NK-92 treated with Interleukin-12 subunit alpha and Interleukin-12 subunit beta, amount 100 ng/mL, for 24 hours (cell line): ENCODE data around the gene SPI1.

Experiments used
- DNase-seq: peaks from one replicate; lab custom pipeline; 2025; lab: John Stamatoyannopoulos, UW

The SPI1 gene

GRCh38 chr11:47406896-47407745 is 28.8 kb upstream of the SPI1 start:
- no peak for DNase-seq

DNA sequence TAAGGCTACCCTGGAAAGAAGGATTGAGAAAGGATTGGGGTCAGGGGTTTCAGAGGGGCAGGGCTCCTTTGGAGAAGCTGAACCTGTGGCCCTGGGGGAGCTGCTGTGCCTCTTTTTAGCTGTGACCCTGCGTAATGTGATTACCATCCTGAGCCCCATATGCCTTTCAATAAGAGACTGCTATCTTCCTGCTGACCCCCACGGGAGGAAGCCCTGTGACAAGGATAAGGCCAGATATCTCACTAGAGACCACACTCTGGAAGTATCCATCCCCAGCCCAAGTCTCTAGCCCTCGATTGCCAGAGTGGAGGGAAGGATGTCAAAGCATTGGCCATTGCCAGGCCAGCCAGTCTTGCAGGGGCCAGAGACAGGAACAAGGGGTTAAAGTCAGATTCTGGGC is 25.2 kb upstream of the SPI1 start:
- no peak for DNase-seq

GRCh38 chr11:47403135-47403534 is 24.8 kb upstream of the SPI1 start:
- no peak for DNase-seq

DNA sequence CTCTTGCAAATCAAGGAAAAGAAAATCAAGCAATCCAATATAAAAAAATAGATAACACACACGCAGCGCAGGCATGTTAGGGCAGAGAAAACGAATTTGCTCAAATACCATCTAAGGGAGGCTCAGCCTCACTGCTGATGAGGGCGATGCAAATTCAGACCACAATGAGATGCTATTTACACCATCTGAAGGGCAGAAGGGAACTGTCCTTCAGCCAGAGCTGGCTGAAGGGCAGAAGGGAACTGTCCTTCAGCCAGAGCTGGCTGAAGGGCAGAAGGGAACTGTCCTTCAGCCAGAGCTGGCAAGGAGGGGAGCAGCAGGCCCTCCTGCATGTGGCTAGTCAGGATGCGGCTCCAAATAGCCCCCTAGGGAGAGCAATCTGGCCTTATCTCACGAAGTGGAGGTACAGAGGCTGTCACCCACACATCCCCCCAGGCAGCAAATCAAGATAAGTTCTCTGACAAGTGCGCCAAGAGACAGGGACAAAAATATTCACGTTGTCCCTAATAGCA is 22.5 kb upstream of the SPI1 start:
- no peak for DNase-seq

DNA sequence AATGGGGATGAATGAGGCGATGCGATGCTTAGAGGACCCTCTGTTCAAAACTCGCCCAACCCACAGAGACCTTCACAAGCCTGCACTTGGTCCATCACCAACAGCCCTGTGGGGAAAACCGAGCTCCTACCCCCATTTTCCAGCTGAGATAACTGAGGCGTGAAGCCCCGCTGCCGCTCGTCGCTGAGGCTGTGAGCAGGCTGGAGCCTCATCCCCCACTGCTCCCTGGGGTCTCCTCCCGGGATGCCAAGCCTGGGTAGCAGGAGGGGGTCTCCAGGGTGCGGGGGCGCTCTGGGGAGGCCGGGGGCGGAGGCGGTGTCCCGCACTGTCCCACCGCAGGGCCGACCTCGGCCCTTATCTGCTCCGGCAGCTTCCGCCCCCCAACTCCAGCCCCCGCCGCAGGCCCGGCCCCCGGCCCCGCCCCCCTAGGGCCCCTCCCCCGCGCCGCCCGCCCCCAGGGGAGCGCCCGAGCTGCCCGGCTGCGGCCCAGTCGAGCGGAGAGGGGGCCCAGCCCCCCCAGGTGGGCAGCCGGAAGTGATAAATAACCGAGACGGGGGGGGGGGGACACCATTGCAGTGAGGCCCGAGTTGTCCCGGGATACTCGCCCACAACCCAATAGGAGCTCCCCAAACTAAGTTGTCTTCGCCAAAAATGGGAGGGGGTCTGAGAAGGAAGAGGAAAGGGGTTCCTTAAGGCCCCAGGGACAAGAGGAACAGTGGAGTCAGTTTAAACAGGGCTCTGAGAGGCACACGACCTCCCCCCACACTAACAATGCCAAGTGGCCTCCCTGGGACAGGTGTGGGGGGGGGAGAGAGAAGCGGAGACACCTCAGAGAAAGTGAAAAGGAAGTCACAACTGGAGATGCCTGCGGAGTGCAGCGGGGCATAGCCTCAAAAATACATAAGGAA is 21.8 kb upstream of the SPI1 start:
- no peak for DNase-seq

- DNase-seq: no peak
Observed at GRCh38 chr11:47398551-47398950, 20.2 kb upstream of the SPI1 start.

- DNase-seq: no peak
Observed at GRCh38 chr11:47398011-47398410, 19.7 kb upstream of the SPI1 start.

- DNase-seq: no peak
Observed at GRCh38 chr11:47396049-47396320, 17.6 kb upstream of the SPI1 start.

- DNase-seq: no peak
Observed at GRCh38 chr11:47395223-47396048, 17.1 kb upstream of the SPI1 start.

- peak; percentile 63 for DNase-seq
Observed at GRCh38 chr11:47394322-47395222, 16.2 kb upstream of the SPI1 start.

GRCh38 chr11:47394050-47394321 is 15.6 kb upstream of the SPI1 start:
- DNase-seq: no peak

DNA sequence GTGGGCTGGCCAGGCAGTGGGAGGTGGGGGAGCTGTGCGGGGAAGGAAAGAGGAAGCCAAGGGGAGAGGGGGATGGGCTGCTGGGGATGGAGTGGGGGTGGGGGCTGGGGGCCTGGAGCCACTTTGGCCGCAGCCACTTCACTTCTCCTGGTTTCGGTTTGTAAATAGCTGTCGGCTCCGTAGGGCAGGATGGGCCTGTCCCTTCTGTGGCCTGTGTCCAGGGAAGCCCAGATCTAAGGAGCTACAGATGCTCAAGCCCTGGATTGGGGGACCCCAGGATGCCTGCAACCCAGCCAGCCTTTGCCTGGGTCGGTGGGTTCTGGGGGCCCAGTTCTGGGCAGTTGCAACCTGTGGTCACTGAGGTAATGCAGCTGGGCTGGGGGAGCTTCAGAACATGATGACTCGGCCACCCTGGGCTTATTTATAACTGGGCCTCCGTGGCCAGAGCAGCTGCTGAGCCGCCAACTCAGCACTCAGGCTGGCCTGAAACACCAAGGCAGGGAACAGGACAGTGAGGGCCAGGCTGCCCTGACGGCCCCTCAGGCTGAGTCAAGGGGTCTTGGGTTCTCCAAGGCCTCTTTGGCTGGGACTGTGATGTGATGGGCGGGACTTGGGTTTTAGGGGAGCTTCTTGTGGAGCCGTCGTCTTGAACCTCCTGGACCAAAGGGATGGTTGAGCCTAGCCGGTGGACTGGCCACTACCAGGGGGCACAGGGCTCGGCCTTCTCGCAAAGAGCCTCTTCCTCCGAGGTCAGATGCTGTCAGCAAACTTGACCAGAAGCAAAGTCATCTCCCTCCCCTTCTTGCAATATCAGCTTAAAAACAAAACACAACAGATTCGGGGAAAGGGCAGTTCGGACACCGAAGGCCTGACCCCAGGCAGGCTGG is 15.1 kb upstream of the SPI1 start:
- DNase-seq: no peak

GRCh38 chr11:47392546-47393162 is 14.3 kb upstream of the SPI1 start:
- DNase-seq: no peak

DNA sequence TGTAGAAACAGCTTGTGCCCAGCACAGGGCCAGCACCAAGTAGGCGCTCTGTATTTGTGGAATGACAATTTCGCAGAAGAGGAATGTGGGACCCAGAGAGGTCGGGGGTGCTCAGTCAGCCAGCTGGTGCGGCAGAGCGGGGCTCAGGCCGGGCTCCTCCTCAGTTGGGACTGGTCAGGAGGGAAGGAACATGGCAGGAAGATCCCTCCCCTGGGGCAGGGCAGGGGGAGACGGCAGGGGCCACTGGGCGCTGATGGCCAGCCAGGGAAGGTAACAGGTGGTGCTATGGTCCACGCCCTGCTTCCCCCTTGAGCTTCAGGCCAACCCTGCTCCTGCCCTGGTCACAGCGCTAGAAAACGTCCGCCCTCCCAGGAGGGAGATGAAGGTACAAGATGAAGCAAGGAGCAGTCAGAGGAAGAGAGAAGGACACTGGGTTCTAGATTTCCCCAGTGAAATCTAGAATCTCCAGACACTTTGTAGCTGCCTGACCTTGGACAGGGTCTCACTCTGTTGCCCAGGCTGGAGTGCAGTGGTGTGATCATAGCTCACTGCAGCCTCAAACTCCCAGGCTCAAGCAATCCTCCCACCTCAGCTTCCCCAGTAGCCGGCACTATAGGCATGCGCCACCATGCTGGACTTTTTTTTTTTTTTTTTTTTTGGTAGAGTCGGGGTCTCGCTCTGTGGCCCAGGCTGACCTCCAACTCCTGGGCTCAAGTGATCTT is 13.5 kb upstream of the SPI1 start:
- DNase-seq: no peak

GRCh38 chr11:47391077-47391583 is 12.8 kb upstream of the SPI1 start:
- DNase-seq: no peak

- DNase-seq: no peak
Observed at GRCh38 chr11:47390422-47390760, 12.0 kb upstream of the SPI1 start.

DNA sequence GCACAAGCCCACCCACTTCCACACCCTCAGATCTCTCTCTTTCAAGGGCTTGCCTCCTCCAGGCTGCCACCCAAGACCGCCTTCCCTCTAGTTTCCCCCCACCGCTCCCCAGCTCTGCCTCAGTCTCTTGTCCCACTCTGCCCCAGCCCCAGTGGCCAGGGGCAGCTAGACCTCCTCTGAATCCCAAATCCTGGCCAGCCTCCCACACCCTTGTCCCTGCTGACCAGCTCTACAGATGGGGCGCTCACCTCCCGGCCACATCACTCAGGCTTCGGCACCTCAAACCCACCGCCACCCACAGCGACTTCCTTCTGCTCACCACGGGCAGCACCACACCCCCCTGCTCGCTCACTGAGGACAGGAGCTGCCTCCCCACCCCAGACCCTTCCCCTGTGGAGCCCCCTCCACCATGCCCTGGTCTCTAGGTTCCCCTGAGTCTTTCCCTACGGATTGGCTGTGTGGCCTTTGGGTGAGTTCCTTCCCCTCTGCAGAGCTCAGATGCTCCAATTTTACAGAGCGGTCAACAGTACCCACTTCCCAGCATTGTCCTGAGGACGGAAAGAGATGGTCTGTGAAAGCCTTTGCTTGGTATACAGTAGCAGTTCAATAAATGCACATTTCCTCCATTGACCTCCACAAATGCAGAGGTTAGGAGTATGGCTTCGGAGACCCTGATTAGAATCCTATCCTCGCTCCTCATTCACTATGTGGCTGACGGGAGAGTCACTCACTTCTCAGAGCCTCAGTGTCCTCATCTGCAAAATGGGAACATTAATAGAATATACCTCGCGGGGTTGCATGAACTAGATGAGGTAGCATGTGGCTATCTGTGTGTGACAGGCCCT is 11.5 kb upstream of the SPI1 start:
- DNase-seq: no peak
